ENCODE results near the gene NPIPB8. TPM values are rescaled to one million over a fixed set of nuclear protein-coding genes. Genes with fewer than 3 reads are reported as not detected.

NPIPB8 gene
- total and polyA plus RNA-seq, 2 of the 13 experiments (the other 11 are each of a cell fraction or from before 2014, with no cell fraction given) = 0.49 to 2.3 TPM

DNA sequence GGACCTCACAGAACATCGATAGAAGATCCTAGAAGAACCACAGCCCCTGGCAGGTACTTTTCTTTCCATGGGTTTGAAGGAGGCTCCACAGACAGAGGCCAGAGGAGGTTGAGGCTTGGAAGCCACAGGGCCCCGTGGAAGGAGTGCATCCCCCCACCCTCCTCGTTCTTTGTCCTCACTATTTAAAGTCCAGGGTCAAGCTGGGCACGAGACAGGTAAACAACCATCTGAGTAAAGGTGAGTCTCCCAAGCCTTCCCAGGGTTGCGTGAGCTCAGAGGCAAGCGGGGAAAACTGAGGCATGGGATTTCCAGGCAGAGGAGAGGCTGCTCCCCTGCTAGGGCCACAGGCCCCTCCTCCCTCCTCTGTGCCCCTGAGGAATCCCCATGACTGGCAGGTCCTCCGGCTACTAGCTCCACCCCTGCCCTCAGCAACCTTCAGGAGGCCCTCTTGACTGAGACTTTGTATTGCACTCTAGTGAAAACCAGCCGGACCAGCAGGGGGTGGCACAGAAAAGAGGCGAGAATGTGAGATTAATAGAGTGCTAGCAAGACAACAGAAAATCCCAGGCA lies 40.1 kb upstream of the NPIPB8 start (continued):
- TF ChIP-seq, protein P1, sequence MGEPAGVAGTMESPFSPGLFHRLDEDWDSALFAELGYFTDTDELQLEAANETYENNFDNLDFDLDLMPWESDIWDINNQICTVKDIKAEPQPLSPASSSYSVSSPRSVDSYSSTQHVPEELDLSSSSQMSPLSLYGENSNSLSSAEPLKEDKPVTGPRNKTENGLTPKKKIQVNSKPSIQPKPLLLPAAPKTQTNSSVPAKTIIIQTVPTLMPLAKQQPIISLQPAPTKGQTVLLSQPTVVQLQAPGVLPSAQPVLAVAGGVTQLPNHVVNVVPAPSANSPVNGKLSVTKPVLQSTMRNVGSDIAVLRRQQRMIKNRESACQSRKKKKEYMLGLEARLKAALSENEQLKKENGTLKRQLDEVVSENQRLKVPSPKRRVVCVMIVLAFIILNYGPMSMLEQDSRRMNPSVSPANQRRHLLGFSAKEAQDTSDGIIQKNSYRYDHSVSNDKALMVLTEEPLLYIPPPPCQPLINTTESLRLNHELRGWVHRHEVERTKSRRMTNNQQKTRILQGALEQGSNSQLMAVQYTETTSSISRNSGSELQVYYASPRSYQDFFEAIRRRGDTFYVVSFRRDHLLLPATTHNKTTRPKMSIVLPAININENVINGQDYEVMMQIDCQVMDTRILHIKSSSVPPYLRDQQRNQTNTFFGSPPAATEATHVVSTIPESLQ (CRISPR knock-in tag; conservative IDR thresholded peaks at IDR 0.05) = no peak
- TF ChIP-seq, protein P2, sequence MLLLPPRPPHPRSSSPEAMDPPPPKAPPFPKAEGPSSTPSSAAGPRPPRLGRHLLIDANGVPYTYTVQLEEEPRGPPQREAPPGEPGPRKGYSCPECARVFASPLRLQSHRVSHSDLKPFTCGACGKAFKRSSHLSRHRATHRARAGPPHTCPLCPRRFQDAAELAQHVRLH (CRISPR knock-in tag; IDR thresholded peaks at IDR 0.05; ENCODE audit: borderline replicate concordance, low read depth) = peak; percentile 28; the same call in 1 of the 2 replicates
- TF ChIP-seq, protein P3, sequence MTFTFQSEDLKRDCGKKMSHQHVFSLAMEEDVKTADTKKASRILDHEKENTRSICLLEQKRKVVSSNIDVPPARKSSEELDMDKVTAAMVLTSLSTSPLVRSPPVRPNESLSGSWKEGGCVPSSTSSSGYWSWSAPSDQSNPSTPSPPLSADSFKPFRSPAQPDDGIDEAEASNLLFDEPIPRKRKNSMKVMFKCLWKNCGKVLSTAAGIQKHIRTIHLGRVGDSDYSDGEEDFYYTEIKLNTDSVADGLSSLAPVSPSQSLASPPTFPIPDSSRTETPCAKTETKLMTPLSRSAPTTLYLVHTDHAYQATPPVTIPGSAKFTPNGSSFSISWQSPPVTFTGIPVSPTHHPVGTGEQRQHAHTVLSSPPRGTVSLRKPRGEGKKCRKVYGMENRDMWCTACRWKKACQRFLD (CRISPR knock-in tag; IDR thresholded peaks at IDR 0.05; ENCODE audit: borderline replicate concordance) = no peak
- TF ChIP-seq NFYB (CRISPR knock-in tag; IDR thresholded peaks at IDR 0.05) (no peak), TGIF2 (CRISPR knock-in tag; IDR thresholded peaks at IDR 0.05) (0 out of 2 replicates have a peak, but pooled peaks have one; percentile 40), ZNF75D (CRISPR knock-in tag; IDR thresholded peaks at IDR 0.05; ENCODE audit: borderline replicate concordance) (no peak), ZNF761 (CRISPR knock-in tag; conservative IDR thresholded peaks at IDR 0.05) (no peak), NR2C2 (CRISPR knock-in tag; IDR thresholded peaks at IDR 0.05; ENCODE audit: borderline replicate concordance) (no peak), MBD4 (IDR thresholded peaks at IDR 0.05; ENCODE audit: borderline replicate concordance, low read length) (no peak), MEIS2 (CRISPR knock-in tag; IDR thresholded peaks at IDR 0.05) (0 out of 2 replicates have a peak, but pooled peaks have one; percentile 34), FOXA3 (CRISPR knock-in tag; IDR thresholded peaks at IDR 0.05) (peak; percentile 25; the same call in 1 of the 2 replicates), ZNF432 (CRISPR knock-in tag; IDR thresholded peaks at IDR 0.05; ENCODE audit: borderline replicate concordance) (no peak), ZNF644 (CRISPR knock-in tag; IDR thresholded peaks at IDR 0.05; ENCODE audit: low read depth) (peak; percentile 64; the same call in 1 of the 2 replicates), NFE2 (CRISPR knock-in tag; IDR thresholded peaks at IDR 0.05) (no peak), SALL2 (CRISPR knock-in tag; IDR thresholded peaks at IDR 0.05) (no peak), YEATS4 (CRISPR knock-in tag; IDR thresholded peaks at IDR 0.05; ENCODE audit: borderline replicate concordance) (peak; percentile 33; the same call in 1 of the 2 replicates), RELA (CRISPR knock-in tag; IDR thresholded peaks at IDR 0.05) (no peak), ZNF629 (CRISPR knock-in tag; conservative IDR thresholded peaks at IDR 0.05) (peak; percentile 66)
- TF ChIP-seq, protein P4, sequence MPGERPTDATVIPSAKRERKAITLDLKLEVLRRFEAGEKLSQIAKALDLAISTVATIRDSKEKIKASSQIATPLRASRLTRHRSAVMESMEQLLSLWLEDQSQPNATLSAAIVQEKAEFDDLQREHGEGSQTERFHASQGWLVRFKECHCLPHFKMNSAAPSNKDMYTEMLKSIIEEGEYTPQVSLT (CRISPR knock-in tag; IDR thresholded peaks at IDR 0.05; ENCODE audit: borderline replicate concordance, low read depth) = no peak
- TF ChIP-seq, protein P5, sequence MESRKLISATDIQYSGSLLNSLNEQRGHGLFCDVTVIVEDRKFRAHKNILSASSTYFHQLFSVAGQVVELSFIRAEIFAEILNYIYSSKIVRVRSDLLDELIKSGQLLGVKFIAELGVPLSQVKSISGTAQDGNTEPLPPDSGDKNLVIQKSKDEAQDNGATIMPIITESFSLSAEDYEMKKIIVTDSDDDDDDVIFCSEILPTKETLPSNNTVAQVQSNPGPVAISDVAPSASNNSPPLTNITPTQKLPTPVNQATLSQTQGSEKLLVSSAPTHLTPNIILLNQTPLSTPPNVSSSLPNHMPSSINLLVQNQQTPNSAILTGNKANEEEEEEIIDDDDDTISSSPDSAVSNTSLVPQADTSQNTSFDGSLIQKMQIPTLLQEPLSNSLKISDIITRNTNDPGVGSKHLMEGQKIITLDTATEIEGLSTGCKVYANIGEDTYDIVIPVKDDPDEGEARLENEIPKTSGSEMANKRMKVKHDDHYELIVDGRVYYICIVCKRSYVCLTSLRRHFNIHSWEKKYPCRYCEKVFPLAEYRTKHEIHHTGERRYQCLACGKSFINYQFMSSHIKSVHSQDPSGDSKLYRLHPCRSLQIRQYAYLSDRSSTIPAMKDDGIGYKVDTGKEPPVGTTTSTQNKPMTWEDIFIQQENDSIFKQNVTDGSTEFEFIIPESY (CRISPR knock-in tag; IDR thresholded peaks at IDR 0.05) = no peak
- TF ChIP-seq, protein P6, sequence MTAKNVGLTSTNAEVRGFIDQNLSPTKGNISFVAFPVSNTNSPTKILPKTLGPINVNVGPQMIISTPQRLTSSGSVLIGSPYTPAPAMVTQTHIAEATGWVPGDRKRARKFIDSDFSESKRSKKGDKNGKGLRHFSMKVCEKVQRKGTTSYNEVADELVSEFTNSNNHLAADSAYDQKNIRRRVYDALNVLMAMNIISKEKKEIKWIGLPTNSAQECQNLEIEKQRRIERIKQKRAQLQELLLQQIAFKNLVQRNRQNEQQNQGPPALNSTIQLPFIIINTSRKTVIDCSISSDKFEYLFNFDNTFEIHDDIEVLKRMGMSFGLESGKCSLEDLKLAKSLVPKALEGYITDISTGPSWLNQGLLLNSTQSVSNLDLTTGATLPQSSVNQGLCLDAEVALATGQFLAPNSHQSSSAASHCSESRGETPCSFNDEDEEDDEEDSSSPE (CRISPR knock-in tag; IDR thresholded peaks at IDR 0.05) = no peak
- TF ChIP-seq, protein P7, sequence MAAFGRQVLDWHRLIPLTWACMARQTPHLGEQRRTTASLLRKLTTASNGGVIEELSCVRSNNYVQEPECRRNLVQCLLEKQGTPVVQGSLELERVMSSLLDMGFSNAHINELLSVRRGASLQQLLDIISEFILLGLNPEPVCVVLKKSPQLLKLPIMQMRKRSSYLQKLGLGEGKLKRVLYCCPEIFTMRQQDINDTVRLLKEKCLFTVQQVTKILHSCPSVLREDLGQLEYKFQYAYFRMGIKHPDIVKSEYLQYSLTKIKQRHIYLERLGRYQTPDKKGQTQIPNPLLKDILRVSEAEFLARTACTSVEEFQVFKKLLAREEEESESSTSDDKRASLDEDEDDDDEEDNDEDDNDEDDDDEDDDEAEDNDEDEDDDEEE (CRISPR knock-in tag; IDR thresholded peaks at IDR 0.05) = 0 out of 2 replicates have a peak, but pooled peaks have one; percentile 70

All from HepG2 (cell line).